OCI-LY3 (cell line): Measurements from ENCODE around the gene GNGT1.
"Not testable (repeated sequence)": the region's sequence is repeated elsewhere in the genome, so short reads cannot be mapped to it uniquely, and the experiment has no call there.

Source experiments
- H2AFZ ChIP-seq: fragments of 200-600, 300-600 bp; shearing (Covaris generic); 2 replicates; pipeline ENCODE4 v1.6.0; 2014; ENCODE audit warnings: antibody characterized with exemption, low read depth, low read length
- H3K27ac ChIP-seq: fragments of 200-600, 300-600 bp; sonication (generic); 2 replicates; pipeline ENCODE4 v1.5.1; 2014; ENCODE audit warnings: mild to moderate bottlenecking, low read length, moderate library complexity, mixed read lengths
- H3K27me3 ChIP-seq: fragments of 200-600, 300-600 bp; sonication (generic); 2 replicates; pipeline ENCODE4 v1.6.1; 2014; ENCODE audit warnings: low read depth, low read length, mixed read lengths
- H3K36me3 ChIP-seq: fragments of 200-600, 300-600 bp; sonication (generic); replicated peaks from 2 replicates; pipeline ENCODE3; 2014; ENCODE audit warnings: low read depth, low read length, mixed read lengths
- H3K4me1 ChIP-seq: fragments of 300-600, 200-600 bp; sonication (generic); 2 replicates; pipeline ENCODE4 v1.6.1; 2014; ENCODE audit warnings: low read length, mixed read lengths
- H3K4me2 ChIP-seq: fragments of 200-600, 300-600 bp; sonication (generic); 2 replicates; pipeline ENCODE4 v1.6.1; 2014; ENCODE audit warnings: low read length, mixed read lengths
- H3K4me3 ChIP-seq: fragments of 300-600, 200-600 bp; sonication (generic); 2 replicates; pipeline ENCODE4 v1.5.1; 2014; ENCODE audit warnings: antibody characterized with exemption, mild to moderate bottlenecking, low read length, moderate library complexity
- H3K79me2 ChIP-seq: fragments of 300-600, 200-600 bp; shearing (Covaris generic); 2 replicates; pipeline ENCODE4 v1.6.1; 2014; ENCODE audit warnings: mild to moderate bottlenecking, low read length, mixed read lengths
- H3K9ac ChIP-seq: fragments of 300-600, 200-600 bp; shearing (Covaris generic); 2 replicates; pipeline ENCODE4 v1.6.0; 2014; ENCODE audit warnings: mild to moderate bottlenecking, low read length, moderate library complexity
- H3K9me3 ChIP-seq: fragments of 200-600, 300-600 bp; shearing (Covaris generic); 2 replicates; pipeline ENCODE4 v1.6.1; 2014; ENCODE audit warnings: low read length, mixed read lengths; ENCODE audit not compliant: insufficient read depth
- H4K20me1 ChIP-seq: fragments of 200-600, 300-600 bp; sonication (generic); 2 replicates; pipeline ENCODE4 v1.6.1; 2016; ENCODE audit warnings: low read length, mixed read lengths; ENCODE audit not compliant: insufficient read depth
- EZH2phosphoT487 ChIP-seq: fragments of 200-600 bp; shearing (Covaris generic); IDR thresholded peaks from 2 replicates; pipeline ENCODE4 v1.6.1; 2018; ENCODE audit warnings: antibody characterized with exemption, mixed run types, low read depth
- TF ChIP-seq, protein P1 (sequence below): fragments of 200-600, 300-600 bp; sonication (generic); IDR thresholded peaks from 2 replicates; pipeline ENCODE4 v1.5.1; 2014; ENCODE audit warnings: antibody characterized with exemption, low read length, low read depth

Gene GNGT1

DNA sequence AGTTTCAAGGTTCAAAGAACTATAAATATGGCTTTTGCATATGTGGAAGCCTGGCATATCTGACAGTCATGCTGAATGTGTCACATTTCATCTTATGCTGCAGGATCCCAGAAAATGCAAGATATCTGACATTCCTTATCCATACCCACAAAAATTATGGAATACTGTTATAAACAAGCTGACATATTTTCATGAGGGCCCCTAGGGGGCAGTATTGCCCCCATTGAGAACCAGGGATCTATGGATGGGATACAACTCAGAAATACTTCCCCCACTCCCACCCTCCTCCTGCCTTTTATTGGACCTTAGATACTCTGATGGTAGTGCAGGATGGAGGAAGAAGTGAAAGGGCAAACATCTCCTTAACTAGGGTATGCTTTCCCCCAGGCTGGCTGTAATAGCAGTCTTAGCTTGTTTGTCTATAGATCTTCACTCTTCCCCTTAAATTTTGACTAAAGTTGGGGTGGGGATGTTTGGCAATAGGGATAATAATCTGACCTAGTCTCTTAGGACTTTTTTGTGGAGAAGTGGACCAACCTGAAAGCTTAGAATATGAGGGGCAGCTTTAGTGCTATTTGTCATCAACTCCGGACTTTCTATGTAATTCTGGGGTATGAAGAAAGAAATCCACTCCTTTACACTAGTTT lies 3.5 kb upstream of the GNGT1 start:
- H3K4me3 ChIP-seq: no peak overlapping the region
- H3K27ac ChIP-seq: no peak overlapping the region
- TF ChIP-seq, protein P1, sequence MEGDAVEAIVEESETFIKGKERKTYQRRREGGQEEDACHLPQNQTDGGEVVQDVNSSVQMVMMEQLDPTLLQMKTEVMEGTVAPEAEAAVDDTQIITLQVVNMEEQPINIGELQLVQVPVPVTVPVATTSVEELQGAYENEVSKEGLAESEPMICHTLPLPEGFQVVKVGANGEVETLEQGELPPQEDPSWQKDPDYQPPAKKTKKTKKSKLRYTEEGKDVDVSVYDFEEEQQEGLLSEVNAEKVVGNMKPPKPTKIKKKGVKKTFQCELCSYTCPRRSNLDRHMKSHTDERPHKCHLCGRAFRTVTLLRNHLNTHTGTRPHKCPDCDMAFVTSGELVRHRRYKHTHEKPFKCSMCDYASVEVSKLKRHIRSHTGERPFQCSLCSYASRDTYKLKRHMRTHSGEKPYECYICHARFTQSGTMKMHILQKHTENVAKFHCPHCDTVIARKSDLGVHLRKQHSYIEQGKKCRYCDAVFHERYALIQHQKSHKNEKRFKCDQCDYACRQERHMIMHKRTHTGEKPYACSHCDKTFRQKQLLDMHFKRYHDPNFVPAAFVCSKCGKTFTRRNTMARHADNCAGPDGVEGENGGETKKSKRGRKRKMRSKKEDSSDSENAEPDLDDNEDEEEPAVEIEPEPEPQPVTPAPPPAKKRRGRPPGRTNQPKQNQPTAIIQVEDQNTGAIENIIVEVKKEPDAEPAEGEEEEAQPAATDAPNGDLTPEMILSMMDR: peak; percentile 93
- no peak for TF ChIP-seq EZH2phosphoT487
- no peaks in the 10 kb centered on the region for H3K9me3 ChIP-seq
- H3K36me3 ChIP-seq: no peaks in the 10 kb centered on the region
- peaks cover 15% of the 10 kb centered on the region for H3K27me3 ChIP-seq
- no peak overlapping the region for H3K9ac ChIP-seq
- no peaks in the 10 kb centered on the region for H3K79me2 ChIP-seq
- no peaks in the 10 kb centered on the region for H3K4me1 ChIP-seq
- H3K4me2 ChIP-seq: no peak overlapping the region
- H4K20me1 ChIP-seq: no peaks in the 10 kb centered on the region
- H2AFZ ChIP-seq: no peak overlapping the region

GRCh38 chr7:93910076-93910994 lies 4.0 kb downstream of the GNGT1 start:
- Histone ChIP-seq H3K36me3 (no peaks in the 10 kb centered on the region), H3K27ac (no peak overlapping the region), H3K27me3 (no peaks in the 10 kb centered on the region), H3K9ac (no peak overlapping the region), H3K79me2 (no peaks in the 10 kb centered on the region), H4K20me1 (no peaks in the 10 kb centered on the region), H3K9me3 (no peaks in the 10 kb centered on the region), H3K4me1 (peaks cover 11% of the 10 kb centered on the region), H3K4me2 (no peak overlapping the region), H2AFZ (no peak overlapping the region), H3K4me3 (no peak overlapping the region)
- TF ChIP-seq EZH2phosphoT487: no peak
- TF ChIP-seq, protein P1: no peak

GRCh38 chr7:93911242-93911641 lies 4.9 kb downstream of the GNGT1 start:
- H3K9me3 ChIP-seq, H3K9ac ChIP-seq, H3K36me3 ChIP-seq, H3K27ac ChIP-seq, H4K20me1 ChIP-seq, H3K79me2 ChIP-seq, H3K27me3 ChIP-seq, H2AFZ ChIP-seq, H3K4me3 ChIP-seq: not testable (repeated sequence)
- Histone ChIP-seq H3K4me1 (peaks cover 12% of the 10 kb centered on the region), H3K4me2 (0 out of 2 replicates have a peak overlapping the region, but pooled peaks have one; percentile 14)

DNA sequence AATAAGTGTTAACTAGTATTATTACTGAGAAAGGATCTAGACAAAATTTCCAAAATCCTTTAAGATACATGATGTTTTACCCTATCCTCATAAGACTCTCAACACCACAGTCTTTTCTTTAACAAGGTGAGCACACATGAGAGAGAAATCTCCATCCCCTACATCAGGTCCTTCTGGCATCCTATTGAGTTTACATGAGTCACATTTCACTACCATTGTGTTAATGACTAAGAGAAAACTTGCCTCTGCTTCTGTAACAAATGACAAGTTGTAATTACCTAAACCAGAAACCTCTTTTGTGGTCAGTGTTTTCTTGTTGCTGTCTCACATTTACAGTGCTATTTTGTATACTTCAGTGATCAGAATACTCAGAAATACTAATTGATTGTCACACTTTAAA lies 5.3 kb downstream of the GNGT1 start:
- H3K9ac ChIP-seq, H2AFZ ChIP-seq, H3K4me2 ChIP-seq, H3K27me3 ChIP-seq, H3K79me2 ChIP-seq, H3K27ac ChIP-seq, H3K4me3 ChIP-seq, H3K36me3 ChIP-seq, H3K9me3 ChIP-seq, H4K20me1 ChIP-seq: not testable (repeated sequence)
- H3K4me1 ChIP-seq: peaks cover 12% of the 10 kb centered on the region

- Histone ChIP-seq H3K27ac (no peak overlapping the region), H4K20me1 (no peaks in the 10 kb centered on the region), H3K4me2 (no peak overlapping the region), H3K9me3 (no peaks in the 10 kb centered on the region), H3K27me3 (peaks cover 3% of the 10 kb centered on the region; the same call in 1 of the 2 replicates), H3K36me3 (no peaks in the 10 kb centered on the region), H3K79me2 (no peaks in the 10 kb centered on the region), H3K4me1 (peaks cover 12% of the 10 kb centered on the region), H3K4me3 (no peak overlapping the region), H2AFZ (no peak overlapping the region), H3K9ac (no peak overlapping the region)
- no peak for TF ChIP-seq EZH2phosphoT487
- TF ChIP-seq, protein P1: no peak
Measured at GRCh38 chr7:93913197-93913596, 6.8 kb downstream of the GNGT1 start.
